HG03039 (cell line): Measurements from ENCODE around the gene EXOC4.

ENCODE experiments used
- ATAC-seq: cut with Tn5 transposase; IDR thresholded peaks from one replicate; pipeline ENCODE4 v1.9.1; 2021; ENCODE audit warnings: mild to moderate bottlenecking, moderate library complexity; ENCODE audit not compliant: unreplicated experiment

Gene EXOC4

DNA sequence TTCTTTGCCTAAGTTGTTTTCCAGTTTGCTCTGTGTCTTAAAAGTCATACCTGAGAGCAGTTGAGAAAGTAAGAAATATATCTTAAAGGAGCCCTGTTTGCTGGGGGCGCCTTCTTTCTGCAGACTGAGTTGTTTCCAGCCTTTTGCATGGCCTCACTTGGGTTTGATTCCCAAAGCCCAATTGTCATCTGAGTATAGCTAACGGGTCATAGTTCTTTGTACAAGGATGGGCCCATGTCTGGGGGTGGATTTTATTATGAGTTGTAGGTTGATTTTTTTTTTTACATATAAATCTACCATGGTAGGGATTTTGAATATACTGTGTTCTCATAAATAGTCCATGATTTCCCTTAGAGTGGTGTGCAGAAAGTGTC, 555.6 kb downstream of the EXOC4 start:
- ATAC-seq = no peak

DNA sequence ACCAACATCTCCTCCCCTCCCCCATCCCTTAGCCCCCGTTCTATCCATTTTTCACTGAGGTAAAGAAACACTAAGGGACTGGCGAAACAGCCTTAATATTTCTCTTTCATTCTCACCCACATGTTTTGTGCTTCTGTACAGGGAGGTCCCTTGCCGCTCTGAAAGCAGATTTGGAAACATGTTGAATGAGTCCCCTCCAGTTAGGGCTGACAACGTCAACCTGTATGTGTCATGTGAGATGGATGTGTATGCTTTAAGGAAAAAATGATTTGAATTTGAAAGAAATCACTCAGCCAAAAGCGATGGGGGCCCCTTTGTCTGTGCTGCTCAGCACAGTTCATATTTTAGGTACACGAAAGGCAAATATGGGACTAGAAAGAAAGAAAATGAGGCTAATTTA, 560.0 kb downstream of the EXOC4 start:
- ATAC-seq = no peak

GRCh38 chr7:133815611-133816210, 562.8 kb downstream of the EXOC4 start:
- ATAC-seq = no peak

DNA sequence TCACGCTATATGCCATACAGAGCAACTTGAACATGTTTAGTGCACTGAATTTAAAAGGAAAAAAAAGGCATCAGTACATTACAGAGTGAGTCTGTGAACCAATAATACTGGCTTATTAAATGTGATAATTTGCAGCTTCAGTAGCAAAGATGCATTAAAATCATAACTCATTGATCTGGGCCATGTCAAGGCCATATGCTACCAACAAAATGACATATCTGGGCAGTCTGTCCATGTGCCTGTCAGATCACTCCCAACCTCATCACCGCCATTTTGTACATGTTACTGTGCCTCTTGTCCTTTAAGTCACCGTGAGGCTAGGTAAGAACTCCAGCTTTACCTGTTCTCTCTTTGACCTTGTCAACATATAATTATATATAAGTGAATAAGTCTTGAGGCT, 566.8 kb downstream of the EXOC4 start:
- ATAC-seq = no peak

- ATAC-seq = no peak
These were observed 567.7 kb downstream of the EXOC4 start for GRCh38 chr7:133820584-133820983.

- no peak for ATAC-seq
These were observed 568.3 kb downstream of the EXOC4 start for GRCh38 chr7:133821171-133821570.

GRCh38 chr7:133822001-133822641, 569.2 kb downstream of the EXOC4 start:
- no peak for ATAC-seq

GRCh38 chr7:133822868-133823552, 570.1 kb downstream of the EXOC4 start:
- ATAC-seq = no peak

GRCh38 chr7:133824132-133824531, 571.3 kb downstream of the EXOC4 start:
- no peak for ATAC-seq

DNA sequence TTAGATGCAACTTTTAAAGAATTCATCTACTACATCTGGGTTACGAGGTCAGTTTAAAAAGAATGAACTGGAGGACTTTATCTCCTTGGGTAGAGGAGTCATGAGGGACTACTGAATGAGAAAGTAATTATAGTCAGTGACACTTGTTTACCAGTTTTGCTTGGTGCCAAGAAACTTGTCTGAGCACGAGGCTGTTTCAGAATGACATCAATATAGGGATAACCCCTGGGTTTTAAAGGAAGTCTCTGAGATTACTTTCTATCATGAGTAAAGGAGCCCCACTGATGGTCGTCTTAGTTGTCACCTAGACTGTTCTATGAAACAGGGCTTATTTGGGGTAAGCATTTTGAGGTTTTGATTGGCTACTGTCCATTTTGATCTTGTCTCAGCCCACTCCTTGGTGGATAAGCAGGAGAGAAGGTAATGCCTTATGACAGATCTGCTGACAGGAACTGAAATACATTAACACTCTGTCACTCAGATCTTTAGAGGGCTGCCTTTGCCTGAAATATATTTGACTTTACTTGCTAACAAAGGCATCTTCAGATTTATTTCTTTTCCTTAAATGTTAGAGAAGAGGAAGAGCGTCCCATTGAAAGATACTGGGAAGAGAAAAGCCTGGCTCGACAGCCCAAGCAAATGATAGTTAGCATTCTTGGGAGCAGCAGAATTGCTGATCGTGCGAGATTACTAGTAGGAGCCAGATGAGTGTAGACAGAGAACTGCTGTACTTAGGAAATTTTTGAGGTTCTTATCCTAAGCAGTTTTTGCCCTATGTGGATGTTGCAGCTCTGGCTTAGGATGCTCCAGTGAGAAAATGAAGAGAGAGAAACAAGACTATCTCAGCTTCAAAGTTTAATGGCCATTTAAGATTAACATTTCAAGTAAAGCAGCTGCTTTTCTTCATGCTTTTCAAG, 575.1 kb downstream of the EXOC4 start:
- ATAC-seq = no peak

GRCh38 chr7:133828906-133829305, 576.0 kb downstream of the EXOC4 start:
- no peak for ATAC-seq

GRCh38 chr7:133829336-133829897, 576.5 kb downstream of the EXOC4 start:
- no peak for ATAC-seq

GRCh38 chr7:133830081-133830480, 577.2 kb downstream of the EXOC4 start:
- no peak for ATAC-seq

DNA sequence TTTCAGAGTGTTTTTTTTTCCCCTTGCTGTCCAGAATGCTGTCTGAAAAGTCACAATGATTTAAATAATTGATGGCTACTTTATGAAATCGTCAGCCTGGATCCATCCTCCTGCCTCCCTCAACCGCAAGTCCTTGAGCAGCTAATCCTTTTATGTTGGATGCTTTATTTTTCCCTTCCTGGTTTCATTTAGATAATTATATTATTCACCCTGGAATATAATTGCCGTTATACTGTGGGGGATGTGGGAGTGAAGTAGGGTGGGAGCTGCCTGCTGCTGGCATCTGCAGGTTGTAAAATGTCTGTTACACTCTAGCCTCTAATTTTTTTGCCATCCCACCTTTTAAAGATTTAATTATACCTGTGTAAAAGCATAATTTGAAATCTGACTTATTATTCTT, 583.8 kb downstream of the EXOC4 start:
- no peak for ATAC-seq

- ATAC-seq = no peak
These were observed 584.3 kb downstream of the EXOC4 start for GRCh38 chr7:133837224-133837623.

DNA sequence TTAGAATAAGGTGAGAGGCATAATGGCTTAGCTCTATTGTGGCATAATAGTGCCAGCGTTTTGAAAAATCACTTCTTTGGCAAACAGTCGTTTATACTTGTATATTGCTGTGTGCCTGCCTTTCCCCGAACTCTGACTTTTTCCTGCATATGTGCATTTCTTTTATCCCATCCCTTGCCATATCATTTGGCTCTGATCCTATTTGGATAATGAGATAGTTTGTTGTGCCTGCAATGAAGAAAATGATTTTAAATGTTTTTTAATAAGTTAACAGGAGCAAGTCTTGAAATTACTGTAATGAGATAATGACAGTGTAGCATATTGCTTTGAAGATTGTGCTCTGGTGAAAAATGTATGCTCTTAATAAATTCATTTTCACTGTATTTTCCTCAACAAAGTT, 586.2 kb downstream of the EXOC4 start:
- ATAC-seq = no peak

- ATAC-seq = no peak
These were observed 590.5 kb downstream of the EXOC4 start for GRCh38 chr7:133843341-133843740.

DNA sequence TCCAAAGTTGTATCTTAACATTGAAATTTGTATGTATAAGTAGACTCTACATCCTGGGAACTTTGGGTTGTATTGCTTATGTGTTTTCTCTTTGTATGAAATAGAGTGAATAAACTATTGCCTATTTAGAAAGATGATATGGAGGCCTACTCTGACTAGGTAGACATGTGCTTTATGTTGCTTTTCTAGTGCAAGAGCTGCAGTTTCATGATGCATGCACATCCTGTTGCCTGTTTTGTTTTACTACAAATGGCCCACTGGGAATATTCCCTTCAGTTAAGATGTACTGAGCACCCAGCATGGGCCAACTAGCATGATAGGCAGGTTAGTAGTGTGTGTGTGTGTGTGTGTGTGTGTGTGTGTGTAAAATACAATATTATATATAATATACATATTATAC, 592.1 kb downstream of the EXOC4 start:
- no peak for ATAC-seq

DNA sequence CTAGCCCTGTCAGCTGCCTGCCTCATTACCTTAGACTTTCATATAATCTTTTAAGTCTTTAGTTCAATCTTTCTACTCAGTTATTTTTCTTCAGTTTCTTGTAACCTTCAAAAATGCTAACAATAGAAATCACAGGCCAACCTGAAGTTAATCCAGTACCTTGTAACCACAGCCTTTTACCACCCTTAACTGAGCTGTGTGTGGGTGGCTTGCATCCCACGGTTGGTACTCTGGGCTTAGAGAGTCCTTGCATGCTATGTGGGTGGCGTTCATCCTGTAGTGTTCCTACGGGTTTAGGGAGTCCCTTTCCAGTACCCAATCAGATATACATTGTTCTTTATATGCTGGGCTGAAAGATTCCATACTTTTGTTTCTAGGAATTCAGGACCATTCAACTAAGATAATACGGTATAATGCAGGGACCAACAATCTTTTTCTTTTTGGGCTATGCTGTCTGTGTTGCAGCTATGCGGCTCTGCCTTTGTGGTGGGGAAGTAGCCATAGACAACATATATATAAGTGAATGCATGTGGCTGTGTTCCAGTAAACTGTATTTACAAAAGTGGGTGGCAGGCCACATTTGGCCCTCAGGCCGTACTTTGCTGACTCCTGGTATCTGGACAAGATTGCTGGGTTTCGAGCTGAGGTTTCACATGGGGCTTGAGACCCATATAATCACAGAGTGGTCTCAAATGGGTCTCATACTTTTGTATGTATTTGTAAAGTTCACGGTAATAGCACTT, 593.5 kb downstream of the EXOC4 start:
- ATAC-seq = no peak

DNA sequence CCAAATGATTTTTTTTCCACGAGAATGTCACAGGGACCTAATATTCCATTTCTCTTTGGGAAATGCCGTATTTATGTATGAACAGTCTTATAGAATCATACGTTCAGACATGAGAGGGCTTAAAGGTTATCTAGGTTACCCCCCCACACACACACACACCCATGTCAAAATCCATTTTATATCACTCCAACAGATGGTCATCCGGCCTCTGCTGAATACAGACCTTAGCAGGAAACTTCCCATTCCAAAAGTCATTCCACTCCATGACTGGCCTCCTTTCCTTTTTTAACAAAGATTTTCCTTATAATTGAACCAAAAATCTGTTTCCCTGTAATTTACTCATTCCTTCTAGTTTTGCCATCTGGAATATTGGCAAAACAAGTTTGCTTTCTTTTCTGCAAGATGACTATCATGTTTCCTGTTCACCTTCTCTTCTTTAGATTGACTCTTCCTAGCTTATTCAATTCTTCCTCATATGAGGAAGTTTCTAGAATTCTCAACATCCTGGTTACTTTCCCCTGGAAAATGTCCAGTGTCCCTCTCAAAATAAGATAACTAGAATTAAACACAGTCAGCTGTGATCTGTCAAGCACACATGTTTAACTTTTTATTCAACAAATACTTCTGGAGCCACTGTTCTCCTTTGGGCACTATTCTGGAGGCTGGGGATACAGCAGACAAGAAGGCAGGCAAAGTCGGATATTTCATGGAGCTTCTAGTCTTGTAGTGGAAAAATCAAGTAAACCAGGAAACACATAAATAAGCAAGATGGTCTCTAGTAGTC, 597.8 kb downstream of the EXOC4 start:
- no peak for ATAC-seq
